ENCODE measurements around the gene MPV17.

MPV17 gene

DNA sequence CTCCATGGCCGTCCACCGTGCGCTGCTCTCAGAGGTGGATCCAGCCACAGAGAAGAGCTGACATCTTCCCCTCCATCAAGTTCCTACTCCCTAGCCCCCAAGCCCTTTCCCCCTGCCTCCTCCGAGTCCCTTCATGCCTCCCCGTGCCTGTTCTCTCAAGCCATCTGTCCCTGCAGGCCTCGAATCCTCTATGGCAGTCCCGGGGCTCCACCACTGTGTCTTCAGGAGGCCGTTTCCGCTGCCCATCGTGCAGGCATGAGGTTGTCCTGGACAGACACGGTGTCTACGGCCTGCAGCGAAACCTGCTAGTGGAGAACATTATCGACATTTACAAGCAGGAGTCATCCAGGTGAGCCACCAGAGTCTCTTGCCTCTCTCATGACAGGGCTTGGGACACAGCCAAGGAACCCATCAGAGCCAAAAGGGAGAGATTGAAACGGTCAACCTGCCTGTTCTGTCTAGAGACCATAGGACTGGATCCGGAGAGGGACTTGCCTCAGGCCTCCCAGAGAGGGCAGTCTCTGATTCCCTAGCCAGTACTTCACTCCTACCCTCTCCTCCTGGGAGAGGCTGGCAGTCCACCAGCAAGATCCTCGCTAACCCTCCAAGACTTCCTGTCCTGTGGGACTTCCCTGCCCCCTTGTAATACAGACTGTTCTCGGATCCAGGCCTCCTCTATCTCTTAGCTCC lies 24.4 kb downstream of the MPV17 start:
- in situ Hi-C loops (cut with MboI; ENCODE audit: low pct_unique_long_range_greater_than_20kb, low sequenced_read_pairs, unreplicated experiment) = loop anchor here (25.0 kb wide), 2 partner anchors 336 to 461 kb away; partner anchors contain the start of genes DPYSL5 and MAPRE3
- no peak for DNase-seq (ENCODE audit: low spot score)
- TF ChIP-seq, protein P1, sequence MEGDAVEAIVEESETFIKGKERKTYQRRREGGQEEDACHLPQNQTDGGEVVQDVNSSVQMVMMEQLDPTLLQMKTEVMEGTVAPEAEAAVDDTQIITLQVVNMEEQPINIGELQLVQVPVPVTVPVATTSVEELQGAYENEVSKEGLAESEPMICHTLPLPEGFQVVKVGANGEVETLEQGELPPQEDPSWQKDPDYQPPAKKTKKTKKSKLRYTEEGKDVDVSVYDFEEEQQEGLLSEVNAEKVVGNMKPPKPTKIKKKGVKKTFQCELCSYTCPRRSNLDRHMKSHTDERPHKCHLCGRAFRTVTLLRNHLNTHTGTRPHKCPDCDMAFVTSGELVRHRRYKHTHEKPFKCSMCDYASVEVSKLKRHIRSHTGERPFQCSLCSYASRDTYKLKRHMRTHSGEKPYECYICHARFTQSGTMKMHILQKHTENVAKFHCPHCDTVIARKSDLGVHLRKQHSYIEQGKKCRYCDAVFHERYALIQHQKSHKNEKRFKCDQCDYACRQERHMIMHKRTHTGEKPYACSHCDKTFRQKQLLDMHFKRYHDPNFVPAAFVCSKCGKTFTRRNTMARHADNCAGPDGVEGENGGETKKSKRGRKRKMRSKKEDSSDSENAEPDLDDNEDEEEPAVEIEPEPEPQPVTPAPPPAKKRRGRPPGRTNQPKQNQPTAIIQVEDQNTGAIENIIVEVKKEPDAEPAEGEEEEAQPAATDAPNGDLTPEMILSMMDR (IDR thresholded peaks at IDR 0.05; ENCODE audit: extremely low read depth, insufficient read depth, missing control alignments) = no peak

DNA sequence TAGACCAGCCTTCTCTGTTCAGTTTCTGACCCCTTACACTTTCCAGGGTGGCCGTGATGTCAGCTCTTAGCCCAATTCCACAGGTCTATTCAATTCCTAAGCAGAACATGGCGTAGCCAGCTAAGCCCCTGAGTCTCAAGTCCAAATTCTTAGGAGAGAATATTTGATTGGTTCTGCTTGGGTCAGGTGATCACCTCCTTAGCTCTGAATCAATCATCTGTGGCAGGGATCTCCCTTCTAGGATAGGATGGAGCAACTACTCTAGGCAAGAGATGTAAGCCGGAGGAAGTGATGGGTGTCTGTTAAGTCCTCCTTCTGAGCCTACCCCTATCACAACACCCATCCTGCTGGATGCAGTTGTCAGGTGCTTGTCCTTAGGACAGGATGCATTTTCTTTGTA lies 25.7 kb downstream of the MPV17 start:
- DNase-seq (ENCODE audit: low spot score) = no peak
- TF ChIP-seq, protein P1 (IDR thresholded peaks at IDR 0.05; ENCODE audit: extremely low read depth, insufficient read depth, missing control alignments) = no peak
- in situ Hi-C loops (cut with MboI; ENCODE audit: low pct_unique_long_range_greater_than_20kb, low sequenced_read_pairs, unreplicated experiment) = loop anchor here (25.0 kb wide), 2 partner anchors 335 to 460 kb away; partner anchors contain the start of genes DPYSL5 and MAPRE3

DNA sequence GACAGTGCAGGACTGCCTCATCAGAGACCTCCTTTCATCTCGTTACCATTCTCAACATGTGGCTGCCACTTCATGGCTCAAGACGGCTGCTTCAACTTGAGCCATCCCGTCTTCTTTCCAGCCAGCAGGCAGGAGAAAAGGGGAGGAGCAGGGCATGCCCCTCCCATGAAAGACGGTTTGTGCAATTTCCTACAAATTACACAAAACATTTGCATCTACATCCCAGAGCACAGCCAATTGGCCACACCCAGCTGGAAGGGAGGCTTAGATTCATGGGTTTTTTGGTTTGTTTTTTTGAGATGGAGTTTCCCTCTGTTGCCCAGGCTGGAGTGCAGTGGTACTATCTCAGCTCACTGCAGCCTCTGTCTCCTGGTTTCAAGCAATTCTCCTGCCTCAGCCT lies 26.4 kb downstream of the MPV17 start:
- in situ Hi-C loops (cut with MboI; ENCODE audit: low pct_unique_long_range_greater_than_20kb, low sequenced_read_pairs, unreplicated experiment) = loop anchor here (25.0 kb wide), 2 partner anchors 334 to 459 kb away; partner anchors contain the start of genes DPYSL5 and MAPRE3
- TF ChIP-seq, protein P1 (IDR thresholded peaks at IDR 0.05; ENCODE audit: extremely low read depth, insufficient read depth, missing control alignments) = no peak
- DNase-seq (ENCODE audit: low spot score) = no peak

DNA sequence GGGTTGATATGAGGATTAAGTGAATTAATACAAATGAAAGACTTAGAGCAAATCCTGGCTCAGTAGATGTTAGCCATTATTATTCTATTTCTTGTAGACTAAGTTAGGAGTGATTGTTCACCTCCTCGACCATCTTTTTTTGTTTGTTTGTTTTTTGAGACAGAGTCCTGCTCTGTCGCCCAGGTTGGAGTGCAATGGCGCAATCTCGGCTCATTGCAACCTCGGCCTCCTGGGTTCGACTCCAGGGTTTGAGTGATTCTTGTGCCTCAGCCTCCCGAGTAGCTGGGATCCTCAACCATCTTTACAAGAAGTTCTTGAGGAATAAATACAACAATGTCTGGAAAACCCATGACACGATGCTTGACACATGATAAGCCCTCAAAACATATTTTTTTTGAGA lies 28.0 kb downstream of the MPV17 start:
- in situ Hi-C loops (cut with MboI; ENCODE audit: low pct_unique_long_range_greater_than_20kb, low sequenced_read_pairs, unreplicated experiment) = loop anchor here (25.0 kb wide), 2 partner anchors 333 to 458 kb away; partner anchors contain the start of genes DPYSL5 and MAPRE3
- no peak for DNase-seq (ENCODE audit: low spot score)
- TF ChIP-seq, protein P1 (IDR thresholded peaks at IDR 0.05; ENCODE audit: extremely low read depth, insufficient read depth, missing control alignments) = no peak

DNA sequence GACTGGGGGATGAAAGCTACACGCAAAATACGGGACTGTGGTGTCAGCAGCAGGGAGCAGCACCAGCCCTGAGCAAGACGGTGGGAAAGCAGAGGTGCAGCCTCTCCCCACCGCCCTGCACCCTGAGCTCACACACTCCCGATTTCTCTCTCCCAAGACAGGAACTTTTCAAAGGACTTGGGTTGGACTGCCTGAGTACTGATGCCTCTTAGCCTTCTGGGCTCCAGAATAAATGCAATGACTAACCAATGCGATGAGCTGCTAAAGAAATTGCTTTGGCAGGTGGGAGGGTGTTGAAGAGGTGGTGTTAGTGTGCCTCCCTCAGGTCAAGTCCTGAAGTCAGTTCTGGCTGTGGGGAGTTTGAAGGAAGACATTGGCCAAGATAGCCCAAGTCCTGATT lies 31.0 kb downstream of the MPV17 start:
- TF ChIP-seq, protein P1 (IDR thresholded peaks at IDR 0.05; ENCODE audit: extremely low read depth, insufficient read depth, missing control alignments) = no peak
- DNase-seq (ENCODE audit: low spot score) = no peak
- in situ Hi-C loops (cut with MboI; ENCODE audit: low pct_unique_long_range_greater_than_20kb, low sequenced_read_pairs, unreplicated experiment) = loop anchor here (25.0 kb wide), 2 partner anchors 330 to 455 kb away; partner anchors contain the start of genes DPYSL5 and MAPRE3

DNA sequence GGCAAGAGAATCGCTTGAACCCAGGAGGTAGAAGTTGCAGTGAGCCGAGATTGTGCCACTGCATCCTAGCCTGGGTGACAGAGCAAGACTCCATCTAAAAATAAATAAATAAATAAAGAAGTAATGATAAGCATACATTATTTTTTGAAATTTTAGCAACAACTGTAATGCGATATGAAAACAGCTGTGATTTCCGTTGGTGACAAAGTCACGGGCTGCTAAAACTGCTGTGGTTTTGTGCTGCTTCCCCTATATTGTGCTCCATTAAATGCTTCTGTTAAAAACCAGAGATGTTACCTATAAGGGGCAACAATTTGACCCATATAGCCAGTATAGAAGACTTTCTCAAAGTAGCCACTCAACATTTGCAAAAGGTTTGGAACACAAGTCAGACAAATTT lies 32.3 kb downstream of the MPV17 start:
- TF ChIP-seq, protein P1 (IDR thresholded peaks at IDR 0.05; ENCODE audit: extremely low read depth, insufficient read depth, missing control alignments) = no peak
- no peak for DNase-seq (ENCODE audit: low spot score)
- in situ Hi-C loops (cut with MboI; ENCODE audit: low pct_unique_long_range_greater_than_20kb, low sequenced_read_pairs, unreplicated experiment) = loop anchor here (25.0 kb wide), 2 partner anchors 328 to 453 kb away; partner anchors contain the start of genes DPYSL5 and MAPRE3
